Sigmoid colon (tissue), 4 donors: ENCODE measurements around the gene TUT4.

ENCODE experiments used
- CTCF ChIP-seq, 4 experiments: fragments of 450-650 bp in 3 of 4; fragments of 200-600 bp in 1 of 4; IDR thresholded peaks; one replicate each; pipeline ENCODE4 v1.5.1; 2016 to 2019; ENCODE audit warnings: antibody characterized with exemption in 4 of 4, mild to moderate bottlenecking in 3 of 4, moderate library complexity in 2 of 4
- EP300 ChIP-seq, 4 donors: sonication (generic); formaldehyde crosslinking; IDR thresholded peaks; one replicate each; pipeline ENCODE4 v1.6.1; 2017; ENCODE audit warnings: antibody characterized with exemption in 4 of 4

GRCh38 chr1:52476943-52477342 lies 75.9 kb downstream of the TUT4 start:
- TF ChIP-seq CTCF (IDR thresholded peaks at IDR 0.05) (no peak), EP300 (IDR thresholded peaks at IDR 0.05) (no peak)
